CD14-positive monocyte (primary cell): ENCODE results near the gene PLA2G4B. TPM values are rescaled to one million over a fixed set of nuclear protein-coding genes. Genes with fewer than 3 reads are reported as not detected.
A peak's percentile ranks its signal among the peaks of the same experiment; 100 is the strongest.

Source experiments
- DNase-seq, 3 donors: peaks; one replicate each; pipeline ENCODE4 v3.0.0-alpha.2; 2011 to 2022
- H2AFZ ChIP-seq: 2 replicates; pipeline ENCODE4 v1.6.0; 2012; ENCODE audit warnings: mild to moderate bottlenecking, low read depth, low read length, inconsistent platforms; ENCODE audit not compliant: insufficient read depth, poor library complexity, severe bottlenecking
- H3K27ac ChIP-seq, 2 donors: 1 replicate in 1 of 2; 2 replicates in 1 of 2; pipeline ENCODE4 v1.5.1; 2012 to 2013; ENCODE audit warnings: low read length in 2 of 2, control low read depth in 1 of 2, inconsistent platforms in 1 of 2, low read depth in 1 of 2, mild to moderate bottlenecking in 1 of 2
- H3K27me3 ChIP-seq, 2 donors: one replicate each; pipeline versions ENCODE4 v1.6.0 to v1.6.1; 2011 to 2013; ENCODE audit warnings: low read length in 2 of 2; ENCODE audit not compliant: control insufficient read depth in 2 of 2, insufficient read depth in 2 of 2
- H3K36me3 ChIP-seq, 2 donors: replicated peaks in 1 of 2; 1 replicate in 1 of 2; 2 replicates in 1 of 2; pipeline versions ENCODE4 v1.5.1 to v1.6.1; 2012 to 2013; ENCODE audit warnings: low read length in 2 of 2, control low read depth in 1 of 2, inconsistent platforms in 1 of 2, mild to moderate bottlenecking in 1 of 2; ENCODE audit not compliant: insufficient read depth in 2 of 2, control insufficient read depth in 1 of 2
- H3K4me1 ChIP-seq, 2 donors: 1 replicate in 1 of 2; 2 replicates in 1 of 2; pipeline versions ENCODE4 v1.5.1 to v1.6.1; 2012 to 2013; ENCODE audit warnings: low read length in 2 of 2, control low read depth in 1 of 2, inconsistent platforms in 1 of 2, mild to moderate bottlenecking in 1 of 2, moderate library complexity in 1 of 2; ENCODE audit not compliant: insufficient read depth in 2 of 2, control insufficient read depth in 1 of 2
- H3K4me2 ChIP-seq: replicated peaks from 2 replicates; pipeline ENCODE3; 2012; ENCODE audit warnings: low read length, moderate library complexity, mild to moderate bottlenecking; ENCODE audit not compliant: poor library complexity, severe bottlenecking; ENCODE audit errors: extremely low read depth
- H3K4me3 ChIP-seq, 3 experiments: fragments of 200-600 bp in 1 of 3; sonication (generic) in 1 of 3; replicated peaks in 1 of 3; 1 replicate in 2 of 3; 2 replicates in 1 of 3; pipeline ENCODE4 v1.5.1; 2011 to 2013; ENCODE audit warnings: low read length in 3 of 3, mild to moderate bottlenecking in 3 of 3, control low read depth in 2 of 3, low read depth in 2 of 3, inconsistent platforms in 1 of 3, moderate library complexity in 1 of 3
- H3K79me2 ChIP-seq: 2 replicates; pipeline ENCODE4 v1.6.0; 2012; ENCODE audit warnings: mild to moderate bottlenecking, control low read depth, inconsistent platforms, low read length, moderate library complexity; ENCODE audit not compliant: insufficient read depth
- H3K9ac ChIP-seq: 2 replicates; pipeline ENCODE4 v1.6.0; 2017; ENCODE audit warnings: low read length, mild to moderate bottlenecking; ENCODE audit not compliant: insufficient read depth, poor library complexity, severe bottlenecking
- H3K9me3 ChIP-seq, 2 donors: replicated peaks in 1 of 2; 1 replicate in 1 of 2; 2 replicates in 1 of 2; pipeline versions ENCODE4 v1.5.1 to v1.6.1; 2012 to 2013; ENCODE audit warnings: low read length in 2 of 2, control low read depth in 1 of 2; ENCODE audit not compliant: control insufficient read depth in 1 of 2, insufficient read depth in 1 of 2
- H4K20me1 ChIP-seq: 2 replicates; pipeline ENCODE4 v1.6.0; 2012; ENCODE audit warnings: mild to moderate bottlenecking, low read length, control low read depth, moderate library complexity; ENCODE audit not compliant: insufficient read depth
- H3K27ac Mint-ChIP-seq, 7 donors: one replicate each; pipeline ENCODE4 v1.8.0; 2020; ENCODE audit warnings: mild to moderate bottlenecking in 7 of 7, mixed read lengths in 7 of 7, moderate library complexity in 6 of 7, inconsistent platforms in 2 of 7
- H3K27me3 Mint-ChIP-seq, 3 donors: one replicate each; pipeline ENCODE4 v1.8.0; 2021 to 2022; ENCODE audit warnings: low read depth in 3 of 3, mild to moderate bottlenecking in 3 of 3, mixed read lengths in 3 of 3, moderate library complexity in 3 of 3, inconsistent platforms in 1 of 3
- H3K36me3 Mint-ChIP-seq, 2 donors: one replicate each; pipeline ENCODE4 v1.8.0; 2020; ENCODE audit warnings: mixed read lengths in 2 of 2, inconsistent platforms in 1 of 2, mild to moderate bottlenecking in 1 of 2
- H3K4me1 Mint-ChIP-seq: one replicate; pipeline ENCODE4 v1.8.0; 2020; ENCODE audit warnings: mild to moderate bottlenecking, mixed read lengths
- H3K4me3 Mint-ChIP-seq, 2 donors: one replicate each; pipeline ENCODE4 v1.8.0; 2020; ENCODE audit warnings: mild to moderate bottlenecking in 2 of 2, mixed read lengths in 2 of 2, moderate library complexity in 1 of 2
- H3K9me3 Mint-ChIP-seq, 7 donors: one replicate each; pipeline ENCODE4 v1.8.0; 2020 to 2022; ENCODE audit warnings: mixed read lengths in 7 of 7, mild to moderate bottlenecking in 6 of 7, moderate library complexity in 6 of 7, inconsistent platforms in 2 of 7
- CTCF ChIP-seq: fragments of 200-600 bp; IDR thresholded peaks from one replicate; pipeline ENCODE4 v1.8.0; 2022; ENCODE audit warnings: antibody characterized with exemption, mild to moderate bottlenecking
- WGBS: methylation state at CpG from one replicate; pipeline ENCODE4 v1.1.5; 2013; ENCODE audit warnings: missing lambda C conversion rate; ENCODE audit not compliant: insufficient coverage; 5-methylcytosine and 5-hydroxymethylcytosine counted together
- intact Hi-C, 2 donors: fragments of 100-400 bp; cut with micrococcal nuclease; formaldehyde crosslinking; loops; one replicate each; pipeline versions ENCODE4 v1.15.0 to v1.15.1; 2023
- polyA plus RNA-seq, 3 donors: library from polyadenylated mRNA; depleted of rRNA in 1 of 3; unstranded in 2 of 3; stranded (reverse) in 1 of 3; fragments of 300-500 nt in 2 of 3; fragments of >200 nt in 1 of 3; fragmentation: Illumina TruSeq in 2 of 3; gene quantifications; 1 replicate in 2 of 3; 2 replicates in 1 of 3; pipeline ENCODE4 v1.2.3, GENCODE V29; 2012 to 2021
- small RNA-seq: library from RNA; depleted of rRNA; stranded (forward); fragments of <200 nt; gene quantifications from one replicate; pipeline ENCODE3, GENCODE V24; 2012; ENCODE audit warnings: low read depth; ENCODE audit not compliant: insufficient read length

Gene PLA2G4B
- polyA plus RNA-seq, 3 donors, result 0.31 to 32.1 (median 1.6) TPM

GRCh38 chr15:41897363-41897799 lies 58.7 kb downstream of the PLA2G4B start:
- Mint-ChIP-seq H3K27ac (peak overlapping the region; percentile 2 to 86 (median 81)), H3K27me3 (peaks cover 0 to 2% (median under 1%) of the 10 kb centered on the region in 3 donors), H3K4me1 (peaks cover 26% of the 10 kb centered on the region), H3K9me3 (peaks cover 0 to 3% (median 0%) of the 10 kb centered on the region in 7 donors), H3K4me3 (no peak overlapping the region), H3K36me3 (peaks cover 53 to 54% of the 10 kb centered on the region in 2 donors)
- no peak for DNase-seq
- 96% methylated on average over 4 of the region's 8 CpGs for WGBS
- Histone ChIP-seq H3K4me3 (no peak overlapping the region), H3K4me1 (peaks cover 22 to 24% of the 10 kb centered on the region in 2 donors), H3K9me3 (no peaks in the 10 kb centered on the region), H3K36me3 (peaks cover 46 to 57% of the 10 kb centered on the region in 2 donors), H3K27ac (peak overlapping the region in 1 of 2 donors; percentile 68), H3K9ac (no peak overlapping the region), H3K27me3 (no peaks in the 10 kb centered on the region), H3K79me2 (no peaks in the 10 kb centered on the region), H4K20me1 (no peaks in the 10 kb centered on the region), H2AFZ (no peak overlapping the region), H3K4me2 (no peak overlapping the region)
- no peak for TF ChIP-seq CTCF
- intact Hi-C loops, result no loop called here

Small RNA genes lying within 50 kb of the gene (small RNA-seq; reads per million reads assigned to genes)
- not detected for gene JMJD7-PLA2G4B
- not detected for gene MIR4310
- gene RNA5SP393, result not detected

Other genes with a start within 250 kb of the PLA2G4B start
- 1 to 10 TPM; 2.7 to 6.9 (median 4.2) TPM for gene MGA, start 178.4 kb upstream of the PLA2G4B start, polyA plus RNA-seq
- gene MAPKBP1, start 64.4 kb upstream of the PLA2G4B start, polyA plus RNA-seq, result 1 to 10 TPM in 2 of 3 donors, under 1 TPM in 1; 0.76 to 8.6 (median 1.1) TPM
- 10 to 100 TPM; 11.3 to 18.8 (median 15.2) TPM for gene JMJD7, start 10.8 kb upstream of the PLA2G4B start, polyA plus RNA-seq
- under 1 TPM in 1 of 3 donors, not detected in 2; 0.29 TPM for gene SPTBN5, start 55.2 kb downstream of the PLA2G4B start, polyA plus RNA-seq
- gene EHD4, start 133.7 kb downstream of the PLA2G4B start, polyA plus RNA-seq, result 10 to 100 TPM; 12.8 to 16.0 (median 14.2) TPM
- gene PLA2G4E, start 182.2 kb downstream of the PLA2G4B start, polyA plus RNA-seq, result not detected